SKM-1 (cell line): ENCODE measurements around the gene CLEC16A.
"Not testable (repeated sequence)": the region's sequence is repeated elsewhere in the genome, so short reads cannot be mapped to it uniquely, and the experiment has no call there.

Experiments used
- DNase-seq: peaks from one replicate; lab custom pipeline; 2025; ENCODE audit not compliant: unreplicated experiment; lab: John Stamatoyannopoulos, UW

Gene CLEC16A

GRCh38 chr16:10939649-10940234 lies 4.6 kb upstream of the CLEC16A start:
- no peak for DNase-seq

GRCh38 chr16:10940501-10941079 lies 3.8 kb upstream of the CLEC16A start:
- DNase-seq = no peak

- DNase-seq = no peak
Measured at GRCh38 chr16:10941127-10941933, 3.0 kb upstream of the CLEC16A start.

- DNase-seq = not testable (repeated sequence)
Measured at GRCh38 chr16:10941935-10942351, 2.4 kb upstream of the CLEC16A start.

- peak; percentile 65 for DNase-seq
Measured at GRCh38 chr16:10942352-10943063, 1.9 kb upstream of the CLEC16A start, which contains the start of gene DEXI. TSS of gene DEXI (minus strand) at chr16:10942468. CDS start at chr16:10942005, 463 bp downstream.

GRCh38 chr16:10943064-10943353 lies 1.4 kb upstream of the CLEC16A start:
- DNase-seq = no peak

- DNase-seq = no peak
Measured at GRCh38 chr16:10945065-10945787, 862 bp downstream of the CLEC16A start.

GRCh38 chr16:10946308-10946707 lies 1.9 kb downstream of the CLEC16A start:
- DNase-seq = no peak

GRCh38 chr16:10947211-10947787 lies 2.9 kb downstream of the CLEC16A start:
- no peak for DNase-seq

- peak; percentile 84 for DNase-seq
Measured at GRCh38 chr16:10949424-10949970, 5.1 kb downstream of the CLEC16A start.

GRCh38 chr16:10950393-10950792 lies 6.0 kb downstream of the CLEC16A start:
- no peak for DNase-seq

GRCh38 chr16:10951026-10951425 lies 6.7 kb downstream of the CLEC16A start:
- DNase-seq = no peak

GRCh38 chr16:10954903-10955302 lies 10.5 kb downstream of the CLEC16A start:
- DNase-seq = no peak

GRCh38 chr16:10957771-10958482 lies 13.6 kb downstream of the CLEC16A start:
- no peak for DNase-seq

- DNase-seq = no peak
Measured at GRCh38 chr16:10959161-10959560, 14.8 kb downstream of the CLEC16A start.

- DNase-seq = no peak
Measured at GRCh38 chr16:10961231-10961630, 16.9 kb downstream of the CLEC16A start.

- DNase-seq = peak; percentile 74
Measured at GRCh38 chr16:10964039-10964890, 19.9 kb downstream of the CLEC16A start.

GRCh38 chr16:10964891-10965326 lies 20.5 kb downstream of the CLEC16A start:
- DNase-seq = no peak
